PC-3 (cell line): Measurements from ENCODE around the gene C12orf50.

Source experiments
- CTCF ChIP-seq: fragments of 300-600 bp; sonication (generic); conservative IDR thresholded peaks from 2 replicates; pipeline ENCODE4 v1.5.1; 2017; ENCODE audit warnings: antibody characterized with exemption, low read depth, mild to moderate bottlenecking, low read length
- EZH2 ChIP-seq: fragments of 300-600 bp; sonication (generic); IDR thresholded peaks from one replicate; pipeline ENCODE4 v1.6.1; 2017; ENCODE audit warnings: antibody characterized with exemption, mild to moderate bottlenecking, low read length; ENCODE audit not compliant: unreplicated experiment
- EZH2phosphoT487 ChIP-seq: fragments of 300-600 bp; sonication (generic); IDR thresholded peaks from 2 replicates; pipeline ENCODE4 v1.6.1; 2018; ENCODE audit warnings: mild to moderate bottlenecking, antibody characterized with exemption, low read length, borderline replicate concordance

GRCh38 chr12:87960566-87960965 lies 68.6 kb downstream of the C12orf50 start:
- TF ChIP-seq CTCF (no peak), EZH2phosphoT487 (no peak), EZH2 (no peak)
